T-helper 1 cell treated with Interleukin-12 subunit alpha and Interleukin-12 subunit beta and Interleukin-4 antibody, amounts not matched to agents 30 ng/mL and 1 ng/mL, for 36 hours (primary cell): ENCODE measurements around the gene PDX1. TPM values are rescaled to one million over a fixed set of nuclear protein-coding genes. Genes with fewer than 3 reads are reported as not detected.

Source experiments
- intact Hi-C: fragments of 100-400 bp; cut with micrococcal nuclease; formaldehyde crosslinking; loops from one replicate; pipeline ENCODE4 v1.15.1; 2024
- total RNA-seq: library from RNA; stranded (reverse); gene quantifications from 2 replicates; pipeline ENCODE4 v1.2.3, GENCODE V29; 2022

PDX1 gene
- not detected in 2 replicates for total RNA-seq

DNA sequence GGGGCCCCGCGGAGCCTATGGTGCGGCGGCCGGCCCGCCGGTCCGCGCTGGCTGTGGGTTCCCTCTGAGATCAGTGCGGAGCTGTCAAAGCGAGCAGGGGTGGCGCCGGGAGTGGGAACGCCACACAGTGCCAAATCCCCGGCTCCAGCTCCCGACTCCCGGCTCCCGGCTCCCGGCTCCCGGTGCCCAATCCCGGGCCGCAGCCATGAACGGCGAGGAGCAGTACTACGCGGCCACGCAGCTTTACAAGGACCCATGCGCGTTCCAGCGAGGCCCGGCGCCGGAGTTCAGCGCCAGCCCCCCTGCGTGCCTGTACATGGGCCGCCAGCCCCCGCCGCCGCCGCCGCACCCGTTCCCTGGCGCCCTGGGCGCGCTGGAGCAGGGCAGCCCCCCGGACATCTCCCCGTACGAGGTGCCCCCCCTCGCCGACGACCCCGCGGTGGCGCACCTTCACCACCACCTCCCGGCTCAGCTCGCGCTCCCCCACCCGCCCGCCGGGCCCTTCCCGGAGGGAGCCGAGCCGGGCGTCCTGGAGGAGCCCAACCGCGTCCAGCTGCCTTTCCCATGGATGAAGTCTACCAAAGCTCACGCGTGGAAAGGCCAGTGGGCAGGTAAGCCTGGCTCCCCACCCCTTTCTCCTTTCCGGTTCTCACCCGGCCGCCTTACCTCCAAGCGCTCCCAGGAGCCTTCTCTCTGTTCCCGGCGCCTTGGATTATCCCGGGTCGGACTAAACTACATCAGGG, at the start of gene PDX1:
Gene PDX1 (plus strand): TSS at position 67 of the 743 bp plus-strand sequence. CDS start 139 bp downstream, at position 206.
- intact Hi-C loops = loop anchor here (1.0 to 2.0 kb wide), 2 partner anchors 35 to 49 kb away; partner anchors contain the start of gene CDX2

DNA sequence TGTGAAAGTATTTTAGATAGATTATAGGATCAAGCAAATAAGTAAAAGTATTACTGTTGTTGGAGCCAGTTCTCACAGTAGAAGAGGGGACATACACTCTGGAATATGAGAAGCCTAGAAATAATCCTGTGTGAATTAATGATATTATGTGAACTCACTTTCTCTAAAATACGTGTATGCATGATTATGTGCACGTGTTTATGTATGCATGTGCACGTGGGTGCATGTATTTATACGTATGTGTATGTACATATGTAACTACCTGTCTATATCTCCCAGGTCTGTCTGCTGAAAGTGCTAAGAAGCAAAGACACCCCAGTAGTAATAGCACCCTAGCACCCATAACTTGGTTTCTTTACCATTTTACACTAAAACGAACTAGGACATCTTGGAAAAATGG, 41.5 kb upstream of the PDX1 start:
- intact Hi-C loops = no loop called here

DNA sequence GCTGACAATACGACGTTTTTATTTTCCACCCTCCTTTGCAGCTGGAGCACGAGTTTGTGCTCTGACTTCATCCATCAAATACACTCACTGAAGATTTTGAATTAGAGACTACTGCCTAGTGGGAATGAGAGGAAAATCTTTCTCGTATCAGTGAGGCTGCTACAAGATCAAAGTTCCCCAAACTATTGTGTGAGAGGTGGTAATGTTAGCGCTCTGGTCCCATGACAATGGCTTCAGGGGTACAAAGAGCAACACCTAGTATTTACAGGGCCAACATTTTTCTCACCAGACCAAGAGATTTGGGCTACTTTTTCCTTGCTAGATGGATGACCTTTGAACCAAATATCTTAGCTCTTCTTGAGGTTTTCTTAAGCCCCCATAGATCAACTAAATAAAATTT, 30.3 kb upstream of the PDX1 start:
- intact Hi-C loops = no loop called here

DNA sequence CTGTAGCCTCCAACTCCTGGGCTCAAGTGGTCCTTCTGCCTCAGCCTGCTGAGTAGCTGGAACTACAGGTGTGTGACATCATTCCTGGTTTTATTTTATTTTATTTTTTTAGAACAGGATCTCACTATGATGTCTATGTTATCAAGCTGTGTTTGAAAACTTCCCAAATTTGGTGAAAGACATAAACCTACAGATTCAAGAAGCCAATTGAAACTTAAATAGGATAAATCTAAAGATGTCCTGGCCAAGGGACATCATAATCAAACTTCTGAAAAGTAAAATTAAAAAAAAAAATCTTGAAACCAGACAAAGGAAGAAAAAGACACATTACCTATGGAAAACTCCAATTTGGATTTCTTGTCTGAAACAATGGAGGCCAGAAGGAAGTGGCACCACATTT, 23.1 kb upstream of the PDX1 start:
- intact Hi-C loops = no loop called here

DNA sequence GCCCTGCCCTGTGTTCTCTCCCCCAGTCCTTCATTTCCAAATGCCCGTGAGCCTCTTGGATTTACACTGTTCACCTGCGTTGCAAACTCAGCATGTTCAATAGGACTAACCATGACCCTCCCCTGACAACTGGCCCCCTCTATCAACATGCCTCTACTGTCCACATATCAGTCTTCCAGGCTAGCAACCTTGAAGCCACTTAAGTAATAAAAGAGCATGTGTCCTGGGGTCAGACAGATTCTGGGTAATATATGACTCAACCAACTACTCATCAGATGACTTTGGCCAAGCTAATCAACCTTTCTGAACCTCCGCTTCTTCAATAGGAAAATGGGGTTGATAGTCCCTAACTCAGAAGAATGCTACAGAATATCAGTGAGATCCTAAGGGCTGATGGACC, 15.1 kb upstream of the PDX1 start:
- intact Hi-C loops = no loop called here

DNA sequence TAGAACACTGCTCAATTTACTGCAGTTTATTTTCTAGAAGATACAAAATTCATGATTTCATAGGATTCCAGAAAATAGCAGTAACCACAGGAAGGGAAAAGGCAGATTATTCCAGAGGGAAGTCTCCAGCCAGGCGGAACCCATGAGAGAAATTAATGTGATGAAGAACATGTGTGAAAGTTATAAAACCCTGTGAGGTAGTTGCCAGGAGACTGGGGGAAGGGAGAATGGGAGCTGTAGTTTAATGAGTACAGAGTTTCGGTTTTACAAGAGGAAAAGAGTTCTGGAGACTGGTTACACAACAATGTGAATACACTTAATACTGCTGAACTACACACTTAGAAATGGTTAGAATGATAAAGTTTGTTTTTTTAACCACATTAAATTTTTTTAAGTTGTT, 14.2 kb upstream of the PDX1 start:
- intact Hi-C loops = no loop called here

DNA sequence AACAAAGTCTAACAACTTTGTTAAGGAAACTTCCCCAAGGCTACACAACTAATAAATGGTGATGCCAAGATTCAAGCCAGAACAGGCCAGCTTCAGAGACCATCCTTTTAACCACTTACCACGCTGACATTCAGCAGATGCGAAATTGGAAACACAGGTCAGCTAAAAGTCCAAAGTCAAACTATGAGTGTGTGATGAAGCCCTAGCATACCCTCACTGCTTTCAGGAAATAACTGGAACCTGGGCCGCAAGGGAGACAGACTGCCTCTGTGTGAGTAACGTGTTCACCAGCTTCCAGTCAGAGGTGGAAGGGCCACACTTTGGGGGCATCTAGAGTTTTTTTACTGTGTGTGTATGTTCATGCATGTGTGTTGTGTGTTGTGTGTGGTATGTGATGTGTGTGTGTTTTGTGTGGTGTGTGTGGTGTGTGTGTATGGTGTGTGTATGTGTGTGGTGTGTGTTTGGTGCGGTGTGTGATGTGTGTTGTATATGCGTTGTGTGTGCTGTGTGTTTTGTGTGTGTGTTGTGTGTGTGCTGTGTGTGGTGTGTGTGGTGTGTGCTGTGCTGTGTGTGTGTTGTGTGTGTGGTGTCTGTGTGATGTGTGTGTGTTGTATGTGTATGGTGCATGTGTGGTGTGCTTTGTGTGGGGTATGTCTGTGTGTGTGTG, 12.5 kb upstream of the PDX1 start:
- intact Hi-C loops = no loop called here

DNA sequence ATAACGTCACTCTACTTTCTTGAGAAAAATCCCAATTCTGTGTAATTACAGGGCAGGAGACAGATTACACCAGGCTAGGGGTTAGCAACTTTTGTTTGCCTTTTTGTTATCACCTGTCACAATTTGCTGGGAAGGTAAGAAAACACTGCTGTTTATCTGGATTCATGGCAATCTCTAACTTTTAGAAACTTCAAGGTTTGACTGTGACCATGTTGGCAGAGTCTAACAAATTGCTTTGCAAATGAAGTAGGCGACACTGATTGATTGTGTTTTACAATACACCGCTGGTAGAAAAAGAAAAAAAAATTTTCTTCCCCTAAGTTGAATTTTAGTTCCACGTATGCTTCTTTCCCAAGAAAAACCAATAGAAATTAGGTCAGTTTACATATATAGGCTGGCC, 10.4 kb upstream of the PDX1 start:
- intact Hi-C loops = no loop called here

DNA sequence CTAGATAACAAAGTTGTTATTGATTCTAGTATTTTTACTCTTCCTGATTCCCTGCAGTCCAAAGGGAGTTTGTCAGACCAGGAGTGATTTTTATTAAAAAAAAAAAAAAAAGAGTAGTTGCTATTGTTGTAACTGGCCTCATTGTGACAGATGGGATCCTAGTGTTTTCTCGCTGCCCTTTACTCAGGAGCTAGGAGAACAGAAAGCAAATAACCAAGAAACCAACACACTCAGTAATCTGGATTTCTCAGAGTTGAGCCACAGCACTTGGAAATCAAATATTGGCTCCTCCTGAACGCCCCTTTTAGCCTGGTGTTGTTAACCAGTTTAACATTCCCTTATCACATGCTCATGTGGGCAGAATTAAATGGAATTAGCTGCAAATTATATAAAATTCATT, 8.3 kb upstream of the PDX1 start:
- intact Hi-C loops = no loop called here

DNA sequence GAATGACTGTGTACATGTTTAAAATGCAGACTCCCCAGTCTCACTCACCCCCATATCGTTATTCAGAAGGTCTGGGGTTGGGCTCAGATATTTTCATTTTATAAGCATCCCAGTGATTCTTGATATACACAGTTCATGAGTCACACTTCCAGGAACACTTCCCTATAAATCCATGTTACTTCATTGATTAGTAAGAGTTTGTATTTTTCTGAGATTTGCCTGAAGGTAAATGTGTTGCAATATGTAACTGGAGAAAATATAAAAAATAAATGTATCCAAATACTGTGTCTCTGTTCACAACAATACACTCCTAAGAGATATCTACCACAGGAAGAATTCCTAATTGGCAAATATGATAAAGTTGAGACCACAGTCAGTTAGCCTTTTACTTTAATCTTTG, 6.6 kb upstream of the PDX1 start:
- intact Hi-C loops = no loop called here

DNA sequence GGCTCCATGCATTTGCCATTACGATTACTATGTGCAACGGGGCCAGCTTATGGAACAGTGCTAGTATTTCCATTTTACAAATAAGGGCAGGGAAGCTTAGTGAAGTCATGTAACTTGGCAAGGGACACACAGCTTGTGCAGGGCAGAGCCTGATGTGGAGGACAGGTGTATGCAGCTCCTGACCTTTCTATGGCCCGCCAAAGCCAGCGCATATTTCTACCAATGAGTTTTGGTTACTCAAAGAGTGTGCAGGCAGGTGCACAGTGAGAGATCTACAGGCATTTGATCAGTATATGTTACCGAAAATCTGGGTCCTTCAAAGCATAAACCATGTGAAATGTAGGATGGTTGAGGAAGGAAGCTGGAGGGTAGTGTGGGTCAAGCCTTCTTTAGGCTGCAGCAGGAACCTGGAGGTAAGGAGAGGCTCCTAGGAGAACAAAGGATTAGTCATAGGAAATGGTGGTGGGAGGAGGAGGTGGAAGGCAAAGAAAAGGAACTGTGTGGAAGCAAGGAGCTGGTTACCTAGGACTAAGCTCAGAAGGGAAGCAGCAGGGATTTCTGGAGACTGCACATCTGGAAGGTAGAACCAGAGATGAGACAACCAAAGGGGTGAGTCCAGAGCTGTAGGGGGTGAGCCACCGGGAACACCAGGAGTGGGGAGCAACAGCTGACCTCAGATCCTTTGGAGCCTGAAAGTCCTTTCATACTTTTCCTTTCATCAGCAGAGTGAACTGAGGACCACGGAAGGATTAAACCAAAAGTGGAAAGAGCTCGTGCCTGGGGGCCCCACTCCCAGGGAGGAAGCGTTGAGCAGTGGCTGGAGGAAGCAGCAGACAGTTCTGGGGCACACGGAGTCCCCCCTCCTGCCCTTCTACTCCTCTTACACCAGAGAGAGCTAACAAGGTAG, 4.2 kb upstream of the PDX1 start:
- intact Hi-C loops = no loop called here

DNA sequence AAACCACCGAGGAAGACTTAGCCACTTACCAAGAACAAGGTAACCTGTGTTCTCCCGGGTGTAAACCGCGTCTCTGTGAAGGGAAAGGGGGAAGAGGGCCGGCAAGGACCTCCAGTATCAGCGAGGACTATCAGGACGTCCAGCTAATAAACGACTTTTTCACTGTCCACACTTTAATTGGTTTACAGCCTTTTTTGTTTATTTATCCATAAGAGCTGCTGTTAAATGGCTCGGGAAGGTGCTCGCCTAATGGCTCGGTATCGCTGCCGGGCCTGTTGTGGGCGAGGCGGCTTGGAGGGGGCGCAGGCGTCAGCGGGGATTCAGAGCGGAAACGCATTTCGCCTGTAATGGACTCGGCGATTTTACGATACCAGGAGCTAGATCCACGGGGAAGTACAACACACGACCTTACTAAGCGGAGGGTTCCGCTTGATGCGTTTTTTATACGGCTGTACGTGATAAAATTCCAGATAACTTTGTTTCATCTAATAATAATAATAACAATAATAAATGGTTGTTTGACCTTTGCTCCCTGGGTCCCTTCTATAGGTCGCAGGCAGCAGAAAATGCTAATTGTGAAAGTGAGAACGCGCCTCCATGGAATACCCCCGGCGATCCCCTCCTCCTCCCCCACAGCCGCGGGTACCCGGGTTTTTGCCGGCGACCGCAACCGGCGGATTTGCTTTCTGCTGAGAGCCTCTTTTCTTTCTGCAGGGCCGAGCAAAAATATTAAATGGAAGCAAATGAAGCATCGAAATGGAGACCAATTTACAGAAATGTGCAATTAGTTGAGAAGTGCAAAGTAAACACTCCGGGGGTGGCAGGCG, 2.5 kb upstream of the PDX1 start:
- intact Hi-C loops = no loop called here

DNA sequence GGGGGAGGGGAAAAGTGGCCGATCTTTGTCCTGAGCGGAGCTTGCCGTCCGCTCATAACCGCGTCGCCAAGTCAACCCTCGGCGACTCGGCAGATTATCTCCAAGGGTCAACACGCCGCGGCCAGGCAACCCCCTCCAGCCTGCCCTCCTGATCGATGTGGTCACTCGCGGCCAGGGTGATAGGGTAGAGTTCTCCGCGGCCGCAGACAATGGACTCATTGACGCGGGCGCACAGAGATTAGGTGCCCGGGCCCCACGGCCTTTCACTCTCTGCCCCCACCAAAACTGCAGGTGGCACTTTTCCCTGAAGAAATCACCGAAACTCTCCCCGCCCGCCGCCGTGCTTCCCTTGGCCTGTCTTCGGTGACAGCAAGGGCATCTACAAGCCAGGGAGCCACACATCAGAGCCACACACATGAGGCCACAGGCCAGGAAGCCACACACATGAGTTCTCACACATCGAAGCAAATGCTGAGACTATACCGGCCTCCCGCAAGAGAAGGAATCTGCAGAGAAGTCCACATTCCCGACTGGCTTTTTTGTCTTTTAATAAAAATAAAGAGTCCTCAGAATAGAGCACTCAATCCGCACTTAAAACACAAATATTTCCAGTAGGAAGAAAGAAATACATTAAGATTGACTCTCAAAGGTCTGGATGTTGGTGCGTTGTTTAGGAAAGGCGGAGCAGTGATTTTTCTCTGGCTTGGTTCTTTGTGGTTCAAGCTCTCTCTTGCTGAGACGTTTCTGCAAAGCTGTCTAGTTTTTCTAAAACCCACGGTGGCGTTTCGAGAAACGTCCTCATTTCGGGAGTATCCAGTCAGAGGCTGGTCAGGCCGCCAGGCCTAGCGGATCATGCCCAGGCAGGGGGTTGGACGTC, 1.5 kb upstream of the PDX1 start:
- intact Hi-C loops = no loop called here

DNA sequence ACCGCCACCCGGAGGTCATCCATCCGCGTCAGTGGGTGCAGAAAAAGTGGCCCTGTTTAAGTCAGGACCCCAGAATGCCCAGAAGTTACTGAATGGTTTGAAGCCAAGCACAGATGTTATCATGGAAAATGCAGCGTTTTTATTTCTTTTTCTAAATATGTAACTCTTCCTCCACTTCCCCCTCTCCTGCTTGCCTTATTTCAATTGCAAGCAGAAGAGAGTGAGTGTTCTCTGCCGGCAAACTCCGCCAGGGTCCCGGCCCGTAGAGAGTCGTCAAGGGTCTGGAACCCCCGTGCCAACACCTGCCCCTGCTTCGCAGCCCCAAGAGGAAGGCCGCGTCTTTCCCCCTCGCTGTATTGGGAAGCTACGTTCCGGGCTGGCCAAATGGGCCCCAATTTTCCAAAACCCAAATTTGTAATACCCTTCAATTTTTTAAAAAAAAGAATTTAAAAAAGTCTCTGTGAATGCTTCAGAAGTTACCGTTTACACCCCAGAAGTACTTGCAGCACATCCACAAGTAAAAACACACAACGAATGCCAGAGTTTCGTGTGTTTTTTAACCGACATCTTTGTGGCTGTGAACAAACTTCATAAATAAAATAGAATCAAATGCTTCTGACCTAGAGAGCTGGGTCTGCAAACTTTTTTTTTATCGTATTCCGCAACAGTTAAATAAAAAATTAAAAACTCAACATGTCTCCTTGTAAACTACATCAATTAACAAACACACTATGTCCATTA, 712 bp upstream of the PDX1 start:
- intact Hi-C loops = loop anchor here (1.0 kb wide), 1 partner anchor 36 kb away; no protein-coding TSS in a partner anchor

DNA sequence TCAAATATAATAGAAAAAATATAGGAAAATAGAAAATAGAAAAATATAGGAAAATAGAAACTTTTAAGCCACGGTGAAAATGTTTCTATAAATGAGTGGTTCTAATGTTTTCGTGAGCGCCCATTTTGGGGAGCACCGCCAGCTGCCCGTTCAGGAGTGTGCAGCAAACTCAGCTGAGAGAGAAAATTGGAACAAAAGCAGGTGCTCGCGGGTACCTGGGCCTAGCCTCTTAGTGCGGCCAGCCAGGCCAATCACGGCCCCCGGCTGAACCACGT, 204 bp upstream of the PDX1 start:
- intact Hi-C loops = loop anchor here (1.0 kb wide), 1 partner anchor 36 kb away; no protein-coding TSS in a partner anchor

DNA sequence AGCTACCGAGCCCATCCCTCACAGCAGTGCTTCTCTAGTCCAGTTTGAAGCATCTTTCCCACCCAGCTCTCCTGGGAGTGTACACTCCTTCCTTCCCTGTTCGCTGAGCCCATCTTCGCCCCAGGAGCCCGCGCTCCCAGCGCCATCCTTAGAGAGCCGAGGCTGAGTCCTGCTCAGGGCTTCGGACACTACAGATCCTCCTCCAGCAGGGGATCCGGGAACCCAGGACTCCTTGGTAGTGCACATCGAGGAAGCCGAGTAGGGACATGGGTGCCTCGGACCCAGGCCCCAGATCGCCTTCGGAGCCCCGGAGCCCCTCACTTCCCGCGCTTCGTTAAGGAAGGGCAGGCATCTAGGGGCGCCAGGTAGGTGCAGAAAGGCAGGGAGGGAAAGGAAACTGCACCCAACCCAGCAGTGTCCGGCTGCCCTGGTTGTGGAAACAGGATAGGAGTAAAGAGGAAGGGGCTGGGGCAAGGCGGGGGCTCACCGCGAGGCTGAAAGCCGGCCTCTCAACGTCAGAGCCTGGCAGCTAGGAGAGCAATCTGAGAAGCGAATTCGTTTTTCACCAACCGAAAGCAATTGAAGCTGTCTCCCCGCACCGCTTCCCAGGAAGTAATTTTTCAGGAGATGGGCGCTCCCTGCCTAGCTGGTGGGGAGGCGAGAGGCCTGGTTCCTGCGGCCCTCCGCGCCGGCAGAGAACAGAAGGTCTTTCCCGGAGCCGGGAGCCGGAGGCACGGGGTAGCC, 1.0 kb downstream of the PDX1 start:
- intact Hi-C loops = loop anchor here (2.0 kb wide), 1 partner anchor 48 kb away; the partner anchor contains the start of gene CDX2

DNA sequence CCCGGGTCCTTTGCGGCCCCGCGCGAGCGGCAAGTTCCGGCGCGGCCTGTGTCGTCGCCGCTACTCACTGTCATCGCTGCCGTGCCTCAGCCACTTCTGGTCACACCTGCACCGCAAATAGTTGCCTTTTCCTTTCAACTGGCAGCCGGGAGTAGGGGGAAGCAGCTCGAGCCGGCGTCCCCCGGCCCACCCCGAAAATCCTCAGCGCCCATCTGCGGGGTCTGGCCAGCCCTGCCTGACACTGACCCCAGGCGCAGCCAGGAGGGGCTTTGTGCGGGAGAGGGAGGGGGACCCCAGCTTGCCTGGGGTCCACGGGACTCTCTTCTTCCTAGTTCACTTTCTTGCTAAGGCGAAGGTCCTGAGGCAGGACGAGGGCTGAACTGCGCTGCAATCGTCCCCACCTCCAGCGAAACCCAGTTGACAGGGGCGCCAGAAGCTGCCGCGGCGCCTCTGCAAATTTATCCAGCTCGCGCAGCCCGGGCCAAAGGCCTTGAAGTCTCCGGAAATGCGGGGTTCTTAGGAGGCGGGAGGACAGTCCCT, 1.7 kb downstream of the PDX1 start:
- intact Hi-C loops = loop anchor here (2.0 kb wide), 1 partner anchor 47 kb away; the partner anchor contains the start of gene CDX2
